Transverse colon (tissue), 4 donors: Measurements from ENCODE around the gene ZNF280B.

Source experiments
- POLR2AphosphoS5 ChIP-seq, 3 donors: sonication (generic); formaldehyde crosslinking; IDR thresholded peaks; one replicate each; pipeline ENCODE4 v1.6.1; 2016; ENCODE audit warnings: antibody characterized with exemption in 3 of 3
- TF ChIP-seq, protein P1 (sequence below), 5 experiments: fragments of 200-600 bp in 3 of 5; fragments of 450-650 bp in 2 of 5; sonication (generic) in 3 of 5; IDR thresholded peaks; 1 replicate in 2 of 5; 2 replicates in 3 of 5; pipeline ENCODE4 v1.5.1; 2016 to 2017; ENCODE audit warnings: antibody characterized with exemption in 5 of 5, inconsistent platforms in 3 of 5, mild to moderate bottlenecking in 2 of 5, moderate library complexity in 1 of 5

GRCh38 chr22:22534604-22535415, 26.3 kb upstream of the ZNF280B start:
- TF ChIP-seq, protein P1, sequence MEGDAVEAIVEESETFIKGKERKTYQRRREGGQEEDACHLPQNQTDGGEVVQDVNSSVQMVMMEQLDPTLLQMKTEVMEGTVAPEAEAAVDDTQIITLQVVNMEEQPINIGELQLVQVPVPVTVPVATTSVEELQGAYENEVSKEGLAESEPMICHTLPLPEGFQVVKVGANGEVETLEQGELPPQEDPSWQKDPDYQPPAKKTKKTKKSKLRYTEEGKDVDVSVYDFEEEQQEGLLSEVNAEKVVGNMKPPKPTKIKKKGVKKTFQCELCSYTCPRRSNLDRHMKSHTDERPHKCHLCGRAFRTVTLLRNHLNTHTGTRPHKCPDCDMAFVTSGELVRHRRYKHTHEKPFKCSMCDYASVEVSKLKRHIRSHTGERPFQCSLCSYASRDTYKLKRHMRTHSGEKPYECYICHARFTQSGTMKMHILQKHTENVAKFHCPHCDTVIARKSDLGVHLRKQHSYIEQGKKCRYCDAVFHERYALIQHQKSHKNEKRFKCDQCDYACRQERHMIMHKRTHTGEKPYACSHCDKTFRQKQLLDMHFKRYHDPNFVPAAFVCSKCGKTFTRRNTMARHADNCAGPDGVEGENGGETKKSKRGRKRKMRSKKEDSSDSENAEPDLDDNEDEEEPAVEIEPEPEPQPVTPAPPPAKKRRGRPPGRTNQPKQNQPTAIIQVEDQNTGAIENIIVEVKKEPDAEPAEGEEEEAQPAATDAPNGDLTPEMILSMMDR (IDR thresholded peaks at IDR 0.05): no peak
- no peak for TF ChIP-seq POLR2AphosphoS5 (IDR thresholded peaks at IDR 0.05)
